Natural killer cell (primary cell): ENCODE results near the gene TMEM270. TPM values are rescaled to one million over a fixed set of nuclear protein-coding genes. Genes with fewer than 3 reads are reported as not detected.
A peak's percentile ranks its signal among the peaks of the same experiment; 100 is the strongest.

ENCODE experiments used
- ATAC-seq, 3 donors: fragments of 150-1000 bp in 2 of 3; fragments of 200-7000 bp in 1 of 3; cut with Tn5 transposase; 1 replicate in 1 of 3; 2 replicates in 2 of 3; pipeline ENCODE4 v1.10.0; 2021; ENCODE audit warnings: mild to moderate bottlenecking in 2 of 3, moderate library complexity in 2 of 3
- DNase-seq, 2 donors: peaks; one replicate each; pipeline versions ENCODE4 v3.0.0 to v3.0.0-alpha.2; 2013 to 2021; ENCODE audit warnings: mixed read lengths in 1 of 2
- H3K27ac ChIP-seq: one replicate; pipeline ENCODE4 v1.5.1; 2013; ENCODE audit warnings: mild to moderate bottlenecking, low read length
- H3K27me3 ChIP-seq: one replicate; pipeline ENCODE4 v1.6.1; 2013; ENCODE audit warnings: low read length; ENCODE audit not compliant: control insufficient read depth, insufficient read depth
- H3K36me3 ChIP-seq: one replicate; pipeline ENCODE4 v1.6.1; 2013; ENCODE audit warnings: low read length; ENCODE audit not compliant: control insufficient read depth, insufficient read depth
- H3K4me1 ChIP-seq: one replicate; pipeline ENCODE4 v1.6.1; 2013; ENCODE audit warnings: low read length; ENCODE audit not compliant: control insufficient read depth, insufficient read depth
- H3K4me3 ChIP-seq: one replicate; pipeline ENCODE4 v1.5.1; 2013; ENCODE audit warnings: low read length
- H3K9me3 ChIP-seq: one replicate; pipeline ENCODE4 v1.6.1; 2013; ENCODE audit warnings: low read length; ENCODE audit not compliant: control insufficient read depth, insufficient read depth
- H3K27ac Mint-ChIP-seq, 2 donors: one replicate each; pipeline ENCODE4 v1.8.0; 2022; ENCODE audit warnings: mild to moderate bottlenecking in 2 of 2, mixed read lengths in 2 of 2, moderate library complexity in 1 of 2
- H3K27me3 Mint-ChIP-seq, 2 donors: one replicate each; pipeline ENCODE4 v1.8.0; 2022; ENCODE audit warnings: low read depth in 2 of 2, mixed read lengths in 2 of 2
- H3K36me3 Mint-ChIP-seq: one replicate; pipeline ENCODE4 v1.8.0; 2022; ENCODE audit warnings: mixed read lengths
- H3K4me1 Mint-ChIP-seq, 2 donors: one replicate each; pipeline ENCODE4 v1.8.0; 2022; ENCODE audit warnings: mixed read lengths in 2 of 2
- H3K4me3 Mint-ChIP-seq: one replicate; pipeline ENCODE4 v1.8.0; 2022; ENCODE audit warnings: mild to moderate bottlenecking, moderate library complexity, mixed read lengths
- H3K9me3 Mint-ChIP-seq, 2 donors: one replicate each; pipeline ENCODE4 v1.8.0; 2022; ENCODE audit warnings: mixed read lengths in 2 of 2
- CTCF ChIP-seq: fragments of 200-600 bp; IDR thresholded peaks from one replicate; pipeline ENCODE4 v1.8.0; 2022; ENCODE audit warnings: antibody characterized with exemption
- WGBS: methylation state at CpG from one replicate; pipeline ENCODE4 v1.1.7; 2013; ENCODE audit warnings: missing lambda C conversion rate; ENCODE audit not compliant: insufficient coverage; 5-methylcytosine and 5-hydroxymethylcytosine counted together
- intact Hi-C: fragments of 100-400 bp; cut with micrococcal nuclease; formaldehyde crosslinking; loops from one replicate; pipeline ENCODE4 v1.14.2; 2022
- total RNA-seq, 4 donors: library from RNA; stranded (reverse); fragments of 120-200 nt in 1 of 4; gene quantifications; one replicate each; pipeline versions ENCODE4 v1.2.3 to v1.2.4, GENCODE V29; 2013 to 2022

Gene TMEM270
- total RNA-seq, 3 donors from 2014 or later (not counting 1 experiment from before 2014, with no cell fraction given) = not detected

- no peaks in the 10 kb centered on the region for H3K27me3 ChIP-seq
- no peak overlapping the region for H3K27ac ChIP-seq
- H3K27me3 Mint-ChIP-seq = peaks cover 12 to 19% of the 10 kb centered on the region in 2 donors
- no peak overlapping the region for H3K4me3 Mint-ChIP-seq
- no peaks in the 10 kb centered on the region for H3K9me3 ChIP-seq
- no peak for TF ChIP-seq CTCF
- ATAC-seq (peak; percentile 52 to 75 (median 63)), DNase-seq (peak in 1 of 2 donors; percentile 40)
- peaks cover 4 to 7% of the 10 kb centered on the region in 2 donors for H3K4me1 Mint-ChIP-seq
- H3K4me3 ChIP-seq = no peak overlapping the region
- peaks cover 8% of the 10 kb centered on the region for H3K4me1 ChIP-seq
- H3K36me3 Mint-ChIP-seq = no peaks in the 10 kb centered on the region
- WGBS = 55% methylated on average over 6 of the region's 8 CpGs
- intact Hi-C loops = no loop called here
- no peaks in the 10 kb centered on the region for H3K9me3 Mint-ChIP-seq
- H3K36me3 ChIP-seq = no peaks in the 10 kb centered on the region
- no peak overlapping the region for H3K27ac Mint-ChIP-seq
Measured at GRCh38 chr7:73851410-73852338, 9.3 kb upstream of the TMEM270 start.

GRCh38 chr7:73852500-73852899 is 8.5 kb upstream of the TMEM270 start:
- no peaks in the 10 kb centered on the region for H3K36me3 Mint-ChIP-seq
- intact Hi-C loops = no loop called here
- Histone ChIP-seq H3K4me1 (peaks cover 8% of the 10 kb centered on the region), H3K4me3 (no peak overlapping the region), H3K9me3 (no peaks in the 10 kb centered on the region), H3K27me3 (no peaks in the 10 kb centered on the region), H3K27ac (no peak overlapping the region), H3K36me3 (no peaks in the 10 kb centered on the region)
- 81% methylated on average over 4 of the region's 5 CpGs for WGBS
- TF ChIP-seq CTCF = no peak
- no peak overlapping the region for H3K4me3 Mint-ChIP-seq
- no peaks in the 10 kb centered on the region for H3K9me3 Mint-ChIP-seq
- H3K27ac Mint-ChIP-seq = no peak overlapping the region
- ATAC-seq (no peak), DNase-seq (no peak)
- peaks cover 4 to 7% of the 10 kb centered on the region in 2 donors for H3K4me1 Mint-ChIP-seq
- H3K27me3 Mint-ChIP-seq = peaks cover 13 to 19% of the 10 kb centered on the region in 2 donors

- Histone ChIP-seq H3K27ac (no peak overlapping the region), H3K27me3 (no peaks in the 10 kb centered on the region), H3K36me3 (no peaks in the 10 kb centered on the region), H3K9me3 (no peaks in the 10 kb centered on the region), H3K4me1 (peaks cover 8% of the 10 kb centered on the region), H3K4me3 (no peak overlapping the region)
- Mint-ChIP-seq H3K27me3 (peaks cover 12 to 19% of the 10 kb centered on the region in 2 donors), H3K27ac (no peak overlapping the region), H3K4me3 (no peak overlapping the region), H3K4me1 (peaks cover 4 to 7% of the 10 kb centered on the region in 2 donors), H3K36me3 (no peaks in the 10 kb centered on the region), H3K9me3 (no peaks in the 10 kb centered on the region)
- DNase-seq = no peak
- no peak for ATAC-seq
- intact Hi-C loops = no loop called here
- WGBS = 52% methylated on average over 3 of the region's 3 CpGs
- TF ChIP-seq CTCF = no peak
Measured at GRCh38 chr7:73856941-73857340, 4.0 kb upstream of the TMEM270 start.
